Activated CD4-positive, alpha-beta T cell treated with anti-CD3 and anti-CD28 coated beads, Interleukin-2, amount 10 ng/mL, durations not matched to agents 7 days and 5 days (primary cell): ENCODE results near the gene ZNF771. TPM values are rescaled to one million over a fixed set of nuclear protein-coding genes. Genes with fewer than 3 reads are reported as not detected.
"Not testable (repeated sequence)": the region's sequence is repeated elsewhere in the genome, so short reads cannot be mapped to it uniquely, and the experiment has no call there.

ENCODE experiments used
- CTCF ChIA-PET: fragments of 350-600 bp; sonication (Branson Sonifier 250); formaldehyde crosslinking; loops from one replicate; lab custom pipeline; 2021; ENCODE audit warnings: antibody characterized with exemption; lab: Charles Lee
- POLR2A ChIA-PET: fragments of 350-600 bp; sonication (Branson Sonifier 250); formaldehyde crosslinking; loops from one replicate; lab custom pipeline; 2021; ENCODE audit warnings: antibody characterized with exemption; lab: Charles Lee
- DNase-seq: peaks from one replicate; pipeline ENCODE4 v3.0.0-alpha.2; 2020
- H3K27ac Mint-ChIP-seq: one replicate; pipeline ENCODE4 v1.8.0; 2021; ENCODE audit warnings: mild to moderate bottlenecking, moderate library complexity, mixed read lengths
- H3K27me3 Mint-ChIP-seq: one replicate; pipeline ENCODE4 v1.8.0; 2021; ENCODE audit warnings: mixed read lengths
- H3K36me3 Mint-ChIP-seq: one replicate; pipeline ENCODE4 v1.8.0; 2021; ENCODE audit warnings: low read depth, mixed read lengths
- H3K4me1 Mint-ChIP-seq: one replicate; pipeline ENCODE4 v1.8.0; 2021; ENCODE audit warnings: mixed read lengths
- H3K4me3 Mint-ChIP-seq: one replicate; pipeline ENCODE4 v1.8.0; 2021; ENCODE audit warnings: mild to moderate bottlenecking, moderate library complexity, mixed read lengths
- H3K9me3 Mint-ChIP-seq: one replicate; pipeline ENCODE4 v1.8.0; 2021; ENCODE audit warnings: mixed read lengths
- total RNA-seq, 2 experiments: library from RNA; stranded (reverse); gene quantifications; one replicate each; pipeline ENCODE4 v1.2.3, GENCODE V29; 2021

Gene ZNF771
- total RNA-seq, 2 experiments from 2014 or later, result 3.4 to 3.7 TPM

- peak within 1 kb of the TSS; percentile 88 for H3K4me3 Mint-ChIP-seq
- H3K27me3 Mint-ChIP-seq, result no peaks in the 10 kb centered on the region
- no peaks in the 10 kb centered on the region for H3K9me3 Mint-ChIP-seq
- H3K27ac Mint-ChIP-seq, result peak within 1 kb of the TSS; percentile 94
- POLR2A ChIA-PET, result interaction anchor here (1.0 kb wide), 1 partner anchor 26 kb away, joined by 3 read pairs; no protein-coding TSS in a partner anchor
- peaks cover 60% of the 10 kb centered on the region for H3K4me1 Mint-ChIP-seq
- H3K36me3 Mint-ChIP-seq, result peaks cover 32% of the 10 kb centered on the region
- DNase-seq, result peak; percentile 97
- CTCF ChIA-PET, result interaction anchor here (1.1 to 2.4 kb wide), 4 partner anchors 10 to 35 kb away, joined by 3 to 9 read pairs (median 6); no protein-coding TSS in a partner anchor
Observed at GRCh38 chr16:30445408-30446202, 38.2 kb downstream of the ZNF771 start, which contains the start of gene SEPHS2. Gene SEPHS2 (minus strand): TSS chr16:30445874. CDS start chr16:30445727, 147 bp downstream.

GRCh38 chr16:30446203-30446595 lies 38.8 kb downstream of the ZNF771 start:
- Mint-ChIP-seq H3K27ac (peak overlapping the region; percentile 94), H3K9me3 (no peaks in the 10 kb centered on the region), H3K36me3 (peaks cover 32% of the 10 kb centered on the region), H3K4me3 (peak overlapping the region; percentile 88), H3K27me3 (no peaks in the 10 kb centered on the region), H3K4me1 (peaks cover 65% of the 10 kb centered on the region)
- ChIA-PET POLR2A (no interaction called here), CTCF (interaction anchor here (1.1 to 1.8 kb wide), 2 partner anchors 10 to 12 kb away, joined by 3 to 5 read pairs; no protein-coding TSS in a partner anchor)
- DNase-seq, result no peak

- POLR2A ChIA-PET, result no interaction called here
- H3K4me1 Mint-ChIP-seq, result peaks cover 72% of the 10 kb centered on the region
- no peaks in the 10 kb centered on the region for H3K27me3 Mint-ChIP-seq
- DNase-seq, result no peak
- CTCF ChIA-PET, result interaction anchor here (0.6 to 1.8 kb wide), 6 partner anchors 9 to 113 kb away, joined by 3 to 5 read pairs (median 4); no protein-coding TSS in a partner anchor
- no peaks in the 10 kb centered on the region for H3K9me3 Mint-ChIP-seq
- H3K4me3 Mint-ChIP-seq, result no peak overlapping the region
- peak overlapping the region; percentile 68 for H3K27ac Mint-ChIP-seq
- H3K36me3 Mint-ChIP-seq, result peaks cover 28% of the 10 kb centered on the region
Observed at GRCh38 chr16:30447512-30448226, 40.3 kb downstream of the ZNF771 start.

- ChIA-PET CTCF (interaction anchor here (0.6 to 3.3 kb wide), 22 partner anchors 11 to 242 kb away, joined by 3 to 35 read pairs (median 4); partner anchors contain the start of genes DCTPP1, ITGAL and ZNF785), POLR2A (no interaction called here)
- no peak for DNase-seq
- Mint-ChIP-seq H3K9me3 (no peaks in the 10 kb centered on the region), H3K27me3 (no peaks in the 10 kb centered on the region), H3K4me3 (no peak overlapping the region), H3K36me3 (peaks cover 16% of the 10 kb centered on the region), H3K27ac (peak overlapping the region; percentile 13), H3K4me1 (peaks cover 71% of the 10 kb centered on the region)
Observed at GRCh38 chr16:30449116-30449435, 41.7 kb downstream of the ZNF771 start.

- DNase-seq, POLR2A ChIA-PET, H3K9me3 Mint-ChIP-seq, H3K4me3 Mint-ChIP-seq, H3K27me3 Mint-ChIP-seq, H3K36me3 Mint-ChIP-seq: not testable (repeated sequence)
- peak overlapping the region; percentile 71 for H3K27ac Mint-ChIP-seq
- H3K4me1 Mint-ChIP-seq, result peaks cover 77% of the 10 kb centered on the region
- CTCF ChIA-PET, result interaction anchor here (1.4 to 1.6 kb wide), 2 partner anchors 23 to 27 kb away, joined by 3 to 7 read pairs; partner anchors contain the start of gene DCTPP1
Observed at GRCh38 chr16:30452709-30453580, 45.5 kb downstream of the ZNF771 start.

- DNase-seq, result no peak
- Mint-ChIP-seq H3K9me3 (no peaks in the 10 kb centered on the region), H3K4me1 (peaks cover 76% of the 10 kb centered on the region), H3K27me3 (no peaks in the 10 kb centered on the region), H3K4me3 (no peak overlapping the region), H3K27ac (peak overlapping the region; percentile 99), H3K36me3 (no peaks in the 10 kb centered on the region)
- POLR2A ChIA-PET, result no interaction called here
- CTCF ChIA-PET, result interaction anchor here (0.8 to 5.4 kb wide), 7 partner anchors 9 to 102 kb away, joined by 3 to 25 read pairs (median 7); partner anchors contain the start of genes DCTPP1, ITGAL, SEPHS2 and ZNF764
Observed at GRCh38 chr16:30456302-30456701, 48.9 kb downstream of the ZNF771 start.

- H3K36me3 Mint-ChIP-seq, result no peaks in the 10 kb centered on the region
- H3K27me3 Mint-ChIP-seq, result no peaks in the 10 kb centered on the region
- peak overlapping the region; percentile 20 for H3K4me3 Mint-ChIP-seq
- H3K27ac Mint-ChIP-seq, result peak overlapping the region; percentile 99
- no peaks in the 10 kb centered on the region for H3K9me3 Mint-ChIP-seq
- CTCF ChIA-PET, result interaction anchor here (0.7 to 5.9 kb wide), 12 partner anchors 7 to 158 kb away, joined by 3 to 35 read pairs (median 7); partner anchors contain the start of genes DCTPP1, ITGAL, SEPHS2 and ZNF764
- DNase-seq, result no peak
- POLR2A ChIA-PET, result interaction anchor here (0.5 kb wide), 1 partner anchor 13 kb away, joined by 3 read pairs; no protein-coding TSS in a partner anchor
- H3K4me1 Mint-ChIP-seq, result peaks cover 82% of the 10 kb centered on the region
Observed at GRCh38 chr16:30457256-30457655, 49.9 kb downstream of the ZNF771 start.

GRCh38 chr16:30457743-30458560 lies 50.5 kb downstream of the ZNF771 start:
- H3K27me3 Mint-ChIP-seq, result no peaks in the 10 kb centered on the region
- POLR2A ChIA-PET, result interaction anchor here (0.7 to 1.5 kb wide), 3 partner anchors 13 to 69 kb away, joined by 3 to 23 read pairs (median 3); partner anchors contain the start of gene ITGAL
- CTCF ChIA-PET, result interaction anchor here (0.7 to 5.9 kb wide), 17 partner anchors 8 to 236 kb away, joined by 3 to 35 read pairs (median 5); partner anchors contain the start of genes DCTPP1, ITGAL and SEPHS2
- no peaks in the 10 kb centered on the region for H3K36me3 Mint-ChIP-seq
- peak overlapping the region; percentile 68 for H3K4me3 Mint-ChIP-seq
- H3K27ac Mint-ChIP-seq, result peak overlapping the region; percentile 99
- DNase-seq, result no peak
- H3K9me3 Mint-ChIP-seq, result no peaks in the 10 kb centered on the region
- H3K4me1 Mint-ChIP-seq, result peaks cover 78% of the 10 kb centered on the region

GRCh38 chr16:30458561-30459394 lies 51.4 kb downstream of the ZNF771 start:
- DNase-seq, result peak; percentile 93
- no peaks in the 10 kb centered on the region for H3K27me3 Mint-ChIP-seq
- H3K36me3 Mint-ChIP-seq, result peaks cover 4% of the 10 kb centered on the region
- peaks cover 2% of the 10 kb centered on the region for H3K9me3 Mint-ChIP-seq
- H3K27ac Mint-ChIP-seq, result peak overlapping the region; percentile 99
- H3K4me1 Mint-ChIP-seq, result peaks cover 79% of the 10 kb centered on the region
- ChIA-PET POLR2A (interaction anchor here (0.6 to 1.5 kb wide), 5 partner anchors 12 to 152 kb away, joined by 3 to 23 read pairs (median 3); partner anchors contain the start of gene ITGAL), CTCF (interaction anchor here (0.6 to 5.9 kb wide), 17 partner anchors 8 to 407 kb away, joined by 3 to 35 read pairs (median 5); partner anchors contain the start of genes DCTPP1, ITGAL and SEPHS2)
- peak overlapping the region; percentile 68 for H3K4me3 Mint-ChIP-seq

GRCh38 chr16:30459456-30459855 lies 52.0 kb downstream of the ZNF771 start:
- Mint-ChIP-seq H3K4me3 (peak overlapping the region; percentile 68), H3K27ac (peak overlapping the region; percentile 99), H3K27me3 (no peaks in the 10 kb centered on the region), H3K36me3 (peaks cover 4% of the 10 kb centered on the region), H3K9me3 (peaks cover 2% of the 10 kb centered on the region), H3K4me1 (peaks cover 74% of the 10 kb centered on the region)
- DNase-seq, result no peak
- ChIA-PET POLR2A (interaction anchor here (1.5 kb wide), 1 partner anchor 13 kb away, joined by 23 read pairs; the partner anchor contains the start of gene ITGAL), CTCF (interaction anchor here (1.0 to 5.9 kb wide), 10 partner anchors 10 to 234 kb away, joined by 3 to 35 read pairs (median 6); partner anchors contain the start of genes DCTPP1, ITGAL and SEPHS2)
